Gastrocnemius medialis (tissue), 4 donors: ENCODE results near the gene EHD2.

Experiments
- CTCF ChIP-seq, 5 experiments: fragments of 450-650 bp in 3 of 5; fragments of 200-600 bp in 2 of 5; sonication (generic) in 2 of 5; IDR thresholded peaks in 4 of 5; conservative IDR thresholded peaks in 1 of 5; 1 replicate in 4 of 5; 2 replicates in 1 of 5; pipeline ENCODE4 v1.5.1; 2016 to 2019; ENCODE audit warnings: antibody characterized with exemption in 5 of 5, mild to moderate bottlenecking in 3 of 5, moderate library complexity in 3 of 5
- POLR2A ChIP-seq, 2 donors: fragments of 450-650 bp; IDR thresholded peaks; one replicate each; pipeline ENCODE4 v1.6.1; 2017; ENCODE audit warnings: antibody characterized with exemption in 2 of 2, mild to moderate bottlenecking in 2 of 2, moderate library complexity in 2 of 2

GRCh38 chr19:47702671-47703070, 10.6 kb upstream of the EHD2 start:
- TF ChIP-seq CTCF (IDR thresholded peaks at IDR 0.05 in 4 of 5, conservative IDR thresholded peaks at IDR 0.05 in 1 of 5) (no peak), POLR2A (IDR thresholded peaks at IDR 0.05) (no peak)
